Muscle of arm (tissue), 14 donors: ENCODE data around the gene BCL7A. TPM values are rescaled to one million over a fixed set of nuclear protein-coding genes. Genes with fewer than 3 reads are reported as not detected.
"Not testable (repeated sequence)": the region's sequence is repeated elsewhere in the genome, so short reads cannot be mapped to it uniquely, and the experiment has no call there.

Experiments used
- DNase-seq: peaks from one replicate; pipeline ENCODE4 v3.0.0-alpha.2; 2013
- long read RNA-seq, 11 donors: transcript quantifications; one replicate each; lab custom pipeline, GENCODE V29; 2026
- polyA plus RNA-seq, 12 donors: library from polyadenylated mRNA; unstranded; fragments of 120-200 nt; gene quantifications; one replicate each; pipeline ENCODE4 v1.2.1, GENCODE V29; 2013; ENCODE audit not compliant: insufficient read length in 12 of 12

The BCL7A gene
- 10 to 100 TPM in 11 of 12 donors, not detected in 1; 13.0 to 22.2 (median 15.7) TPM for polyA plus RNA-seq
- long read RNA-seq, donor 1, full-length matches to known transcripts, result 7 of 7 reads
- long read RNA-seq, donor 1, partial matches to known transcripts, result 0 of 7 reads
- long read RNA-seq, donor 1, other reads (novel, unspliced or antisense), result 0 of 7 reads
- long read RNA-seq, donor 2, full-length matches to known transcripts, result 6 of 12 reads
- long read RNA-seq, donor 2, partial matches to known transcripts, result 6 of 12 reads
- long read RNA-seq, donor 2, other reads (novel, unspliced or antisense), result 0 of 12 reads
- long read RNA-seq, donor 3, result 0 reads
- long read RNA-seq, donor 4, full-length matches to known transcripts, result 4 of 4 reads
- long read RNA-seq, donor 4, partial matches to known transcripts, result 0 of 4 reads
- long read RNA-seq, donor 4, other reads (novel, unspliced or antisense), result 0 of 4 reads
- long read RNA-seq, donor 5, full-length matches to known transcripts, result 15 of 15 reads
- long read RNA-seq, donor 5, partial matches to known transcripts, result 0 of 15 reads
- long read RNA-seq, donor 5, other reads (novel, unspliced or antisense), result 0 of 15 reads
- long read RNA-seq, donor 6, partial matches to known transcripts, result 0 of 4 reads
- long read RNA-seq, donor 6, other reads (novel, unspliced or antisense), result 0 of 4 reads
- long read RNA-seq, donor 7, partial matches to known transcripts, result 0 of 2 reads
- long read RNA-seq, donor 7, other reads (novel, unspliced or antisense), result 0 of 2 reads
- long read RNA-seq, donor 8, full-length matches to known transcripts, result 9 of 9 reads
- long read RNA-seq, donor 8, partial matches to known transcripts, result 0 of 9 reads
- long read RNA-seq, donor 8, other reads (novel, unspliced or antisense), result 0 of 9 reads
- long read RNA-seq, donor 9, partial matches to known transcripts, result 0 of 4 reads
- long read RNA-seq, donor 9, other reads (novel, unspliced or antisense), result 0 of 4 reads
- long read RNA-seq, donor 10, full-length matches to known transcripts, result 8 of 8 reads
- long read RNA-seq, donor 10, partial matches to known transcripts, result 0 of 8 reads
- long read RNA-seq, donor 10, other reads (novel, unspliced or antisense), result 0 of 8 reads
- long read RNA-seq, donor 11, full-length matches to known transcripts, result 10 of 15 reads
- long read RNA-seq, donor 11, partial matches to known transcripts, result 5 of 15 reads
- long read RNA-seq, donor 11, other reads (novel, unspliced or antisense), result 0 of 15 reads

GRCh38 chr12:122021822-122022392, at the start of gene BCL7A:
TSS of gene BCL7A (plus strand) at chr12:122021884. CDS start at chr12:122022092, 208 bp downstream.
- DNase-seq, result peak; percentile 65

- no peak for DNase-seq
Observed at GRCh38 chr12:121974026-121974985, 47.4 kb upstream of the BCL7A start.

- DNase-seq, result no peak
Observed at GRCh38 chr12:121975021-121975420, 46.7 kb upstream of the BCL7A start.

- no peak for DNase-seq
Observed at GRCh38 chr12:121976950-121977349, 44.7 kb upstream of the BCL7A start.

DNA sequence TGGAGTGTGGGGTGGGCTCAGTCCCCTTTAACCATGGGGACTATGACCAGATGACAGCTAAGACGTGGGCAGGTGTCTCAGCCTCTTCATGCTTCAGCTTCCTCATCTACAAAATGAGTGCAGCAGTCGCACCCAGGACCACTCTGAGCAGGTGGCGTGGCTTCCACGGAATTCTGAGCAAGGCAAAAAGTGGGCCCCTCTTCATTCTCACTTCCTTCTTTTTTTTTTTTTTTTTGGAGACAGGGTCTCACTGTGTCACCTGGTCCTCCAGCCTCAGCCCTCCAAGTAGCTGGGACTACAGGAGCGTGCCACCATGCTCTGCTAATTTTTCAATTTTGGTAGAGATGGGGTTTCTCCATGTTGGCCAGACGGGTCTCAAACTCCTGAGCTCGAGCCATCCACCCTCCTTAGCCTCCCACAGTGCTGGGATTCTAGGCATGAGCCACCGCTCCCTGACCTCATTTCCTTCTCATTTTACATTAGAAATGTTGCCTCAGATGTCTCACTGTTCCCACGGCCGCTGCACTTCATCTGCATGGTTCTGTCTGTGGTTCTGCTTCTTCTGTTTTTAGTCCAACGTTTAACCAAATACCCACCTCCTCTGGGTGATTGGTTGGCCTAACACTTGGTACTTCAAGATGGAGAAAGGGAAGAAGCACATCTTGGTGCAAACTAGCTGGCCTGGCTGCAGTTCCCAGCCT, 41.3 kb upstream of the BCL7A start:
- no peak for DNase-seq

DNA sequence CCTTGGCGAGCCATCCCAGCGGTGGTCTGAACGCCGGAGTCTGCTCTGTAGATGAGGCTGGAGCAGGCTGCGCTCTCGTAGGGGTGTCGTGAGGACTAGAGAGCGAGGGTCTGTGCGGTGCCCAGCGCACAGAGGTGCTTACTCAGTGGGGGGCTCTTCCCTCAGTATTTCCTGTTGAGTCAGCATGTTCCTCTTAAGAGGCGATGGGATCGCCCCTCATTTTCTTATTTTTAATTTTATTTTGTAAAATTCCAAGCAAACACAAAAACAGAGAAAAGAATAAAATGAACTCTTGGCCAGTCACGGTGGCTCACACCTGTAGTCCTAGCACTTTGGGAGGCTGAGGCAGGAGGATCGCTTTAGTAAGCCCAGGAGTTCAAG, 40.8 kb upstream of the BCL7A start:
- no peak for DNase-seq

DNA sequence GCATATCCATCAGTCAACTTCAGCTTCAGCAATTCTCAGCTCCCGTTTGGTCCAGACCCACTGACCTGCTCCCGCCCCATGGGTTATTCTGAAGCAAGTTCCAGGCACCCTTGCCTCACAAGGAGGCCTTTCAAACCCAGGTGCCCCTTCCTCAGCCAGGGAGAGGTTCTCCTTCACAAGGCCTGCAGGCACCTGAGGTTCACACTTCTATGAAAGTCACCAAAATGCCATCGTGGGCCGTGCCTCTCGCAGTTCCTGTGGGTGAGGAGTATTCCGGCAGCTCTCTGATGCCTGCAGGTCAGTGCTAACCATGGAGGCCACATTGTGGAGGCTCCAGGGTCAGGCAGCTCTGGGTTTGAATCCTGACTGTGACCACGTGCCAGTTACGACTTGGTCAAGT, 40.2 kb upstream of the BCL7A start:
- no peak for DNase-seq

DNA sequence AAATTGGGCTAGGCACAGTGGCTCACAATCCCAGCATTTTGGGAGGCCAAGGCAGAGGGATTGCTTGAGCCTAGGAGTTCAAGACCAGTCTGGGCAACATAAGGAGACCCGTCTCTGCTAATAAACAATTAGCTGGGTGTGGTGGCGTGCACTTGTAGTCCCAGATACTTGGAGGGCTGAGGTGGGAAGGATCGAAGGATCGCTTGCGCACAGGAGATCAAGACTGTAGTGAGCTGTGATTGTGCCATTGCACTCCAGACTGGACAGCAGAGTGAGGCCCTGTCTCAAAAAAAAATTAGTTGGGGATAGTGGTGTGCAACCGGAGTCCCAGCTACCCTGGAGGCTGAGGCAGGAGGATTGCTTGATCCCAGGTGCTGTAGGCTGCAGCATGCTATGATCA, 38.7 kb upstream of the BCL7A start:
- no peak for DNase-seq

DNA sequence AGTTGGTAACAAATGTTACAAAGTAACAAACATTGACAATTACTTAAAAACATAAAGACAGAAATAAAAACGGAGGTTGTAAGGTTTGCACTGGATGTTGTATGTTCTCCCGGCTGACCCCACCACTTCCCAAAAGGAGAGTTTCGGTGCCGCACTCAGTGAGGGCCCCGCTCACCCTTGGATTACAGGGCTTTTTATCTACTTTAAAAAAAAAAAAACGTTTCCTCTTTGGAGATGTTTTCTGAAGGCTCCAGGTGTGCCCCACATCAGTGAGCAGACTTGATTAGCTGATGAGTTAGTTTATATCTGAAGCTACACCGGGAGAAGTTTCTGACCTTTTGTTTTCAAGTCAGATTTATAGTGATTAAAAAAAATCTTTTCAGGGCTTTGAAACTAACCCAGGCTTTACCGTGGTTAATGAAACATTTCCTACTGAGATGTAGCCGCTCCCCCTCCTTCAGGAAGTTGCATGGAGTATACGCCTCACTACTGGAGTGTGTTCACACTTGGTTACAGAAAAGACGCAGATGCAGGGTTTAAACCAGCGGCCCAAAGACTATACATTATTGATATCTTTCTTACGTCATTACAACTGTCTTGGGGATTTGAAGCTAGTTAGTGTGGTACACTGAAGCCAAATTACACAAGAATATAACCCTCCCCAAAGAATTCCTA, 38.0 kb upstream of the BCL7A start:
- DNase-seq, result no peak

DNA sequence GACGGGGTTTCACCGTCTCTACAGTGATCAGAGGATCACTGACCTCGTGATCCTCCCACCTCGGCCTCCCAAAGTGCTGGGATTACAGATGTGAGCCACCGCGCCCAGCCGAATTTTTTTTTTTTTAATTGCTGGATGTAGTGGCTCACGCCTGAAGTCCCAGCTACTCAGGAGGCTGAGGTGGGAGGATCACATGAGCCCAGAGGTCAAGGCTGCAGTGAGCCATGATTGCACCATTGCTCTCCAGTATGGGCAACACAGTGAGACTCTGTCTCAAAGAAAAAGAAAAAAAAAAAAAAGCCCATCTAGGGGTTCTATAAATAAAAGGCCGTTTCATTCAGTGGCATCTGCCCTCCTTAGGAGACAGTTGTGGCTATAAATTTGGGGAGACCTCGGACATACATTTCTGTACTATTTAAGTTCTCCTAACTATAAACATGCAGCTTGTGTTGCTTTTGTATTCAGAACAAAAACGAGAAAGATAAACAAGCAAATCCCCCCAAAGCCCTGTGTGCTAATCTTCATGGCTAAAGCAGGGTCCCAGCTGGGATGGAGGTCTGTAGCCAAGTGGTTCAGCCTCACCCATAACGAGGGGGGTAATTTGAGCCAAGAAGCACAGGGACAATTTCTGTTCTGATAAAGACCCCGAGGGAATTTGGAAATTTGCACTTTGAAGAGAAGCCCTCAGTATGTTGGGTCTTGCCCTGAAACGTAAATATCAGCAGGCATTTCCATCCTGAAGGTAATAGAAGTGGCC, 35.0 kb upstream of the BCL7A start:
- no peak for DNase-seq

- not testable (repeated sequence) for DNase-seq
Observed at GRCh38 chr12:121988519-121988918, 33.2 kb upstream of the BCL7A start.

- no peak for DNase-seq
Observed at GRCh38 chr12:121989276-121990113, 32.2 kb upstream of the BCL7A start.

- DNase-seq, result no peak
Observed at GRCh38 chr12:121990114-121990647, 31.5 kb upstream of the BCL7A start.

DNA sequence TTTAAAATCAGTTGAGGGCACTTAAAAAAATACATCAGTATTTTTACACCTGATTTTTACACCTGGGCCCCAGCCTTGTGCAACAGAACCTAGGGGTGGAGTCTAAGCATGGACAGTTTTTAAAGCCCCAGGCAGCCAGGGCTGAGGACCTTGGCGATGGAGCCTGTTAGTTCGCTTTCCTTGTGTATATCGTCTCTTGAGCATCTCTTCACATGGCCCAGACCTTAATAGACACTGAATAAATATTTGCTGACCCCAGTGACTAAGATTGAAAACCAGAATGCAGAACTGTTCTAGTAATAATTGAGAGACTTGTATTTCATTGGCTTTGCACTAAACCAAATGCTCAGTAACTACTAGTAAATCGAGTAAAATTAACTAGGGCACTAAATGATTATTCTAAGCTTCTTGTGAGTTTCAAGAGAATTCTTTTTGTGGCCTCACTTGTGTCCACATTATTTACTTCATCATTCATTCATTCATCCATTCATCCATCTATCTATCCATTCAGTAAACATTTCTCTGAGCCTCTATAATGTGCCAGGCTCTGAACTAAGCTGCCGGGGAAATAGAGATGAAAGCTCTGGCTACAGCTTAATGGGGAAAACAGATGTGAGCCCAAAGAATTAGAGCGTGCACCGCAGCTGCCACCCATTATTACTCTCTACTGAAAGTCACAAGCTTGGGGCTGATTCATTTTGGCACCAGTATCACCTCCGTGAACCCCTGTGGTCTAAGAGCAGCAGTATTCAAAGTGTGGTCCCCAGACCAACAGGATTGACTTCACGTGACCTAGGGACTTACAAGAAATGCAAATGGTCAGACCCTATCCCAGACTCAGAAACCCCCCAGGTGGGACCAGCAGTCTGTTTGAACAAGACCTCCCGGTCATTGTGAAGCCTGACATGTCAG, 30.7 kb upstream of the BCL7A start:
- no peak for DNase-seq

- DNase-seq, result no peak
Observed at GRCh38 chr12:121992059-121992879, 29.4 kb upstream of the BCL7A start.
